GM19043 (cell line): ENCODE measurements around the gene CCDC18.

ENCODE experiments used
- ATAC-seq: cut with Tn5 transposase; IDR thresholded peaks from one replicate; pipeline ENCODE4 v1.9.1; 2021; ENCODE audit warnings: low read depth; ENCODE audit not compliant: unreplicated experiment

The CCDC18 gene

DNA sequence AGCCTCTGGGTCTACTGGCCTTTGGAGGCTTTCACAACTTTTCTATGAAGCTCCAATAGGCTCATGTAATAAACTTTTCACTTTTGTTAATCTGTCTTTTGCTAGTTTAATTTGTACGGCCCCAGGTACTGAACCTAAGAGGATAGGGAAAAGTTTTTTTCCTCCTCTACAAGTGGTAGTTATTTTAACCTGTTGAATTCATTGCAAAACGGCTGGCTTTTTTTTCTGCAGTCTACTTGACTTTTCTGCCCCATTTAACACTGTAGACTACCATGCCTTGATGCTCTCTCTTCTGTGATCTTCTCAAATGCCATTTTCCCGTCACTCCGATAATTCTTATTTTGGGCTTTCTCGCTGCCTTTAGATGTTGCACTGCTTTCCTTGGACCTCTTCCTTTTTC is 121.6 kb downstream of the CCDC18 start:
- ATAC-seq: no peak

DNA sequence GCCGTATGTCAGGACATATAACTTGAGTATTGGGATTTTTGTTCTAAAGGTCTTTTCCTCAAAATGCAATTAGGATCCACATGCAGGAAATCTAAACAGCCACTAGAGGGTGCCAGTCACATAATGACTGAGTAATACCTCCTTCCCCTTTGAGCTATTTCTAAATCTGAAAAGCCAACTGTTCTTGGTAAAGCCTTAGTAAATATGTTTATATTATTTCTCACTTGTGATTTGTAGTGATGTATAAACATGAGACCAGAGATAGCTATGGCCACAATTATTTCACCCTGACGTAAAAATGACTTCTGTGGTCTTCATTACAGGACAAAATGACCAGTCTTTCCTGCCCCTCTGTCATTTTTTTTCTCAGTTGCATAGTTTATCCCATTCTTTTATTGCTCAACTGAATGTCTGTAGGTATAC is 124.2 kb downstream of the CCDC18 start:
- peak; percentile 59 for ATAC-seq

DNA sequence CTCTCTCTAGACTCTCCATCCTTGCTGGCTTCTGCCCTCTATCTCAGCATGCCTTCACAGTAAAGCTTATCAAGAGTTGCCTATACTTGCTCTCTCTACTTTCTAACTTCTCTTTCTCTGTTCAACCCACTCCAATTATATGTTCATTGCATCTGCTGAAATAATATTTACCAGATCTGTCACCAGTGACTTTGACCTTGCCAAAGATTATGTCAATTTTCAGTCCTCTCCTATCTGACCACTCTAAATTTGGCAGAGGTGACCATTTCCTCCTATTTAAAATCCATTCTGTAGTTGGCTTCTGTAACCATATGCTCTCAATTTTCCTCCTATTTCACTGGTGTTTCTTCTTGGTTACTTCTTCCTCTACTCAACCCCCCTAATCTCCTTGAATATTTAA is 126.4 kb downstream of the CCDC18 start:
- ATAC-seq: no peak

DNA sequence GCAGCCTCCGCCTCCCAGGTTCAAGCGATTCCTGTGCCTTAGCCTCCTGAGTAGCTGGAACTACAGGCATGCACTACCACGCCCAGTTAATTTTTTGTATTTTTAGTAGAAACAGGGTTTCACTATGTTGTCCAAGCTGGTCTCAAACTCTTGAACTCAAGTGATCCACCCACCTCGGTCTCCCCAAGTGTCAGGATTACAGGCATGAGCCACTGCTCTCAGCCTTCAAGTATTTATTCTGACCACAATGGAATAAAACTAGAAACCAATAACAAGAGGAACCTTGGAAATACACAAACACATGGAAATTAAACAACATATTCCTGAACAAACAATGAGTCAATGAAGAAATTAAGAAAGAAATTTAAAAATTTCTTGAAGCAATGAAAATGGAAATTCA is 132.5 kb downstream of the CCDC18 start:
- ATAC-seq: no peak

DNA sequence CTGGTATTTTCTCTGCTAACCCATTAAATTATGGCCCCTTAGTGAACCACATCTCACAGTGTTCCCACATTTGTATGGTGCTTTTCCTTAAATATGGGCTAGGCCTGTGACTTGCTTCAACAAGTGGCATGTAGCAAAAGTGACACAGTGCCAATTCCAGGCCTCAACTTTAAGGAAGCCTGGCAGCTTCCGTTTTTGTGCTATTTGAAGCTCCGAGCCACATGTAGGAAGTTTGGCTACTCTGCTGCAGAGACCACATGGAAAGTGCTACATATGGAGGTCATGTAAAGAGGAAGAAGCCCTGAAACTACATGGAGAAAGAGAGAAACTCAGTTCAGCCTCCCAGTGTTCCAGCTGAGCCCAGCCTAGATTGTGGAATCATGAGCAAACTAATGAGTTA is 136.7 kb downstream of the CCDC18 start:
- no peak for ATAC-seq

DNA sequence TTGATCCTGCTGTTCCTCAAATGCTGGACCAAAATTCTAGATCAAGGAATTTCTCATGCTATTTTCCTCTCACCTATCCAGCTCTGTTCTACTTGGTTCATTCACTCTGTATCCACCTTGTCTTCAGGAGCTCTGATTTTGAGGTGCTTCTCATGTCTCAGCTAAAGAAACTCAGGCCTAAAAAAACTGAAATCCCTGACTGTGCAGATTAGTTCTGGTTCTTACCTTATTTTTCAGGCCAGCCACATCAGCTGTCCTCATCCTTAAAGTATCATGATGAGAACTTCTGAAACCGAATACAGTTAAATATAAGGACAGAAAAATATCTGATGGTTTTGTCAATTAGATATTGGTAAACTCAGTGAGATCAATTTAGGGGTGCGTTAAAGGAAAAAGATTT is 137.4 kb downstream of the CCDC18 start:
- ATAC-seq: no peak

GRCh38 chr1:93321720-93322119 is 141.2 kb downstream of the CCDC18 start:
- ATAC-seq: no peak

- ATAC-seq: no peak
These were observed 141.8 kb downstream of the CCDC18 start for GRCh38 chr1:93322349-93322748.

DNA sequence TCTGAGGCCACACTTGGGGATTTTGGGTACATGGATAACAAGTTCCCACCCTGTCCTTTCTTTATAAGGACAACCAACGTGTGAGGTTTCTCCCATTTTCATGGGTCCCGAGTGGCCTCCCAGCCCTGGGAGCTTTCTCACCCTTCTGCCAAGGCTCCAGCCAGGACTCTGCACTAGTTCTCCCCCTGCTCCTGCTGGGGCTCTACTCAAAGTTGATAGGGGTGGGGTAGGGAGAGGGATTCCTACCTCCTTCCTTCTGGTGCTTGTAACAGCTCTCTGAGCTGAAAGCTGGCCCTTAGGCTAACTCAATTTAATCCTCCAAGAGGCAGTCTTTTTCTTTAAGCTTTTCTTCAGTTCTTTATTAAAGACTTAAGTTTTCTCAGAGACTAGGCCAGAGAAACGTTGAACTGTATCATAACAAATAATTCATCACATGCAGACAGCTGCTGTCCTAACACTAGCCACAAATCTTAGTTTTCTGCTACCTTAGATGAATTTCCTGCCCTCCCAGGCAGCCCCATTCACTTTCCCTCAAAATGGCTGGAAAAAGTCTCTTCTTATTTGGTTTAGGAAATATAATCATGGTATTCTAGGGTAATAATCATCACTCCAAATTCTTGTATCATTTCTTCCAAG is 142.8 kb downstream of the CCDC18 start:
- no peak for ATAC-seq

- no peak for ATAC-seq
These were observed 144.3 kb downstream of the CCDC18 start for GRCh38 chr1:93324486-93325464.
